NCI-H2171 (cell line): Measurements from ENCODE around the gene STARD10.

Experiments
- DNase-seq: peaks from one replicate; lab custom pipeline; 2025; lab: John Stamatoyannopoulos, UW

STARD10 gene

GRCh38 chr11:72780296-72781062, 13.4 kb downstream of the STARD10 start:
- DNase-seq = peak; percentile 90

GRCh38 chr11:72779495-72780128, 14.2 kb downstream of the STARD10 start:
- peak; percentile 60 for DNase-seq

GRCh38 chr11:72778535-72779494, 15.0 kb downstream of the STARD10 start:
- DNase-seq = no peak

GRCh38 chr11:72777755-72778278, 16.0 kb downstream of the STARD10 start:
- DNase-seq = no peak

DNA sequence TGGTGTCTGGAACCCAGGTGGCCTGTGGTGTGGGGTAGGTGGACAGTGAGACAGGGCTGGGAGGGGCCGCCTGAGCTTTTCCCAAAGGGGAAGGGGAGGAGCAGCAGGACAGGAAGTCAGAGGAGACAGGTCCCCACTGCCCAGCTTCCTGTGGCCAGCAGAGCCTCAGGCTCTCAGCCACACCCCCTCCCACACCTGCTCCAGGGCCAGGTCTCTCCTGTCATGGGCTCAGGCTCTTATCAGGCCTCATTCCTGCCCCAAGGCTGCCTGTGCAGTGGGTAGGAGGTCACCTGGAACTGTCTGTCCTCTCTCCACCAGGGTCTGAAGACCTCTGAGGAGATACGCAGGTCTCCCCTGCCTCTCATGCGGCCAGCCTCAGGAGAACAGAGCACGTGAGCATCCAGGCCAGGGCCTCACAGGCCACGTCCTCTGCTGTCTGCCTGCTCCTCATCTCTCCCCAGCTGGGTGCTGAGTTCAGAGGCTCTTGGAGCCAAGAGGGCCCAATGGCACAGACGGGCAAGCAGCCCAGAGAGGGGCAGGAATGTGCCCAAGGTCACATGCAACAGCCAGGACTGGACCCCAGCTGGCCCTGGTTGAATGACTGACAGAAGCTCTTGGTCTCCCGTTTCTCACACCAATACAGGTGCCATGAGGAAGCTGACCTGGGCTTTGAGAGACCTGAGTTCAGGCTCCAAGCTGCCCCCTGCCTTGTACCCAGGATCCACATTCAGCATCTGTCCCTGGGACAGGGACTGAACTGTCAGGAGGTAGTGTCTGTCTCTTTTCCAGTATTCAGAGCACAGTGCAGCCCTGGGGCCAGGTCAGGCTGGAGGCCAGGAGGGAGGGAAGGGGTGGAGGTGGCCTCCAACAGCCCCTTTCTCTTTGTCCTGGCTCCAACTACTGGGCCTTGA, 16.7 kb downstream of the STARD10 start:
- no peak for DNase-seq

DNA sequence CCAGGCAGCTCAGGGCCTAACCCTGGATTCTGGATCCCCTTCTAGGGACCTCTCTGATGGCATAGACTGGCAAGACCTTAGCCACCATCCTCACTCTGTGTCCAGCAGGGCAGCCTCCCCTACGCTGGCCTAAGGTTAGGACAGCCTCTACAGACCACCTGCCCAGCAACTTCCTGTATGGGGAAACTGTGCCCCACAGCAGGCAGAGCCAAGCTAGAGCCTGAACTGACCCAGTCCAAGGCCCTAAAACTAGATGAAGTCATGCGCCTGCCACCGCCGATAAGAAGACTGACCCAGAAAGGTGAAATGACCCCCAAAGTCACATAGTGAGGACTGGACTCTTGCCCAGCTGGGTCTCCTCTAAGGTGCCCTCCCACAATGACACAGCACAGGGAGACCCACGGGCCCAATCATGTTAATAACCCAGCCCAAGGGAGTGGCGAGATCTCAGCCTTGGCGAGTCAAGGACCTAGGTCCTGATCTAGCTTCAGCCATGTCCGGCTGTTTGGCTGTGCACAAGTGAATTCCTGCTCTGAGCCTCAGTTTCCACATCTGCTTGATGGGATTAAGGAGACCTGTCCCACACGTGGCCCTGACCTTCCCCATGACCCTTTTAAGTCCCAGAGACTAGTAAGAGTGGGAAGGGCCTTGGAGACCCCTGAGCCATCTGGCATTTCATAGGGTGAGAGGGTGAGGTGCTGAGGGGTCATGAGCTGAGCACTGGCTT, 17.6 kb downstream of the STARD10 start:
- DNase-seq = no peak

GRCh38 chr11:72775288-72776110, 18.3 kb downstream of the STARD10 start:
- DNase-seq = no peak

DNA sequence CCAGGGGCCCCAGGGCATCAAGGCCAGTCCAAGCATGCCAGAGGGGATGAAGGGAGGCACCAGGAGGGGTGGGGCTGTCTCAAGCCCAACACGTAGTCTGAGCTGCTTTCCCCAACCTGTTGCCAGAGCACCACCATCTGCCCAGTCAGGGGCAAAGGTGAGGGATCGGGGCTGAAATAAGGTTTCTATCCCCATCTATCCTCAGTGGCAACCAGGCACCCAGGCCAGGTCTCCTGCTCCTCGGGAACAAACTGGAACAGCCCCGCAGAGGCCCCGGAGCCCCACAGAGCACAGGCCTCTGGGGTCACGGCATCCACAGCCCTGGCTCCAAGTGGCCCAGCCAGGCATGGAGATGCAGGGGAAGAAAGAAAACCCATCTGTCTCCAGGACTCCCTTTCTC, 19.3 kb downstream of the STARD10 start:
- DNase-seq = no peak

DNA sequence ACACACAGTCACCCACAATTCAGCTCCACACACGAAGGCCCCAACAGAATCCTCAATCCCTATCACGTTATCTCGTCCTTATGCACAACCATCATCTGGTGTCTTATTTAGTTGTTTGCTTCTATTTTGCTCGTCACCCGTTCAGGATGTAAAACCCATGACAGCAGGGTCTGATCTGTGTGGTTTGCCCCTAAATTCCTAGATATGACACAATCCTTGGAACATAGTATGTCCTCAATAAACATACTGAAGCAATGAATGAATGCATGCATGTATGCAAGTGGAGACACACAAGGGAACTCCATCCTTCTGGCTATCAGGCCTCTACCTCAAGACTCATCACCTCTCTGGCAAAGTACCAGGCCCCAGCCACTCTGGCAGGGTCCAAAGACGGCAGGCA, 20.2 kb downstream of the STARD10 start:
- DNase-seq = no peak

GRCh38 chr11:72773291-72773690, 20.6 kb downstream of the STARD10 start:
- DNase-seq = no peak

GRCh38 chr11:72772059-72772458, 21.8 kb downstream of the STARD10 start:
- no peak for DNase-seq

GRCh38 chr11:72771507-72771906, 22.3 kb downstream of the STARD10 start:
- no peak for DNase-seq

DNA sequence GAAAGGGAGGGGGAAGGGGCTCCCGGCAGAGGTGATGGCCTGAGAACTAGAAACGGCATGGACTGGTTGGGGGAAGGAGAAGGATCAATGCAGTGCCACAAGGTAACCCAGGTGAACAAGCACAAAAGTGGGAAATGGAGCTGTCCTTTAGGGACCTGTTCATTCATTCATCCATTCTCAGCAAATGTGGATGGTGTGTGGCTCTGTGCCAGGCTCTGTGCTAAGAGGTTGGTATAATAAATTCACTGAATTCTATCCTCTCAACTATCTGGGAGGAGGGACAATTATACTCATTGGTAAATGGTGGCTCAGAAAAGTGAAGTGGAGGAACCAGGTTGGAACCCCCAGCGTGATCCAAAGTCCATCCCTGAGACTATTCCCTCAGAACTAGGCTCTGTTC, 23.0 kb downstream of the STARD10 start:
- no peak for DNase-seq

- DNase-seq = no peak
Observed at GRCh38 chr11:72769680-72770079, 24.2 kb downstream of the STARD10 start.

- DNase-seq = no peak
Observed at GRCh38 chr11:72768581-72768980, 25.3 kb downstream of the STARD10 start.

DNA sequence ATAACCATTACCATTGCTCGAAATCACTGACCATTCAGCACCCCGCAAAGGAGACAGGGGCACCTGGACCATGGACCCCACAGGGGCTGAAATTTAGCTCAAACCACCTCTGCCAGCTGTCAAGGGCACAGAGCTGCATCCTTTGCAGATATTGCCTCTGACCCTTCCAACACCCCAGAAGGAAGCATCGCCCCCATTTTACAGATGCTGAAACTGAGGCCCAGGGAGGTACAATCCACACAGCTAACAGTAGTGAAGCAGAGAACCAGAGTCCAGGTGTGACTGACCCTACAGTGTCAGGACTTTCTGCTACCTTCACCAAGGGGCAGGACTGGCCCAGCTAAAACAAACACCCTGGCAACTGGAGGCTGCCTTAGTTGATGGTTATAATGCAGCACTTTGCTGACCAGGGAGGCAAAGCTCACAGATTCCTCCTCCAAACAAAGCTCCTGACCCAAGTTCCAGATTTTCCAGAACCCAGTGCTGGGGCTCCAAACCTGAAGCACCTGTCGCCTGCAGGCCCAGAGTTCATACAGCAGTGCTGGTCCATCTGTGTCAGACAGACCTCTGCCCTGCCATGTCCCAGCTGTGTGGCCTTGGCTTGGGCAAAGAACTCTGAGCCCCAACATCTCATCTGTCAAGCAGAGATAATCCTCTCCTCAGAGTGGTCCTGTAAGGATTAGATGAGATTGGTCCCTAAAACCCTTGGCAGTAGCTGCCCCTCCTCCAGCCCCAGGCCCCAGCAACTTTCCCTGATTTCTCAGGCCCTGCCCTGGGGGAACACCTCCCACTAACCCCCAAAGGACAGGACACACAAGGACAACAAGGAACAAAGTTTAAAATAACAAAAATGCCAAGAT, 26.4 kb downstream of the STARD10 start:
- DNase-seq = no peak

DNA sequence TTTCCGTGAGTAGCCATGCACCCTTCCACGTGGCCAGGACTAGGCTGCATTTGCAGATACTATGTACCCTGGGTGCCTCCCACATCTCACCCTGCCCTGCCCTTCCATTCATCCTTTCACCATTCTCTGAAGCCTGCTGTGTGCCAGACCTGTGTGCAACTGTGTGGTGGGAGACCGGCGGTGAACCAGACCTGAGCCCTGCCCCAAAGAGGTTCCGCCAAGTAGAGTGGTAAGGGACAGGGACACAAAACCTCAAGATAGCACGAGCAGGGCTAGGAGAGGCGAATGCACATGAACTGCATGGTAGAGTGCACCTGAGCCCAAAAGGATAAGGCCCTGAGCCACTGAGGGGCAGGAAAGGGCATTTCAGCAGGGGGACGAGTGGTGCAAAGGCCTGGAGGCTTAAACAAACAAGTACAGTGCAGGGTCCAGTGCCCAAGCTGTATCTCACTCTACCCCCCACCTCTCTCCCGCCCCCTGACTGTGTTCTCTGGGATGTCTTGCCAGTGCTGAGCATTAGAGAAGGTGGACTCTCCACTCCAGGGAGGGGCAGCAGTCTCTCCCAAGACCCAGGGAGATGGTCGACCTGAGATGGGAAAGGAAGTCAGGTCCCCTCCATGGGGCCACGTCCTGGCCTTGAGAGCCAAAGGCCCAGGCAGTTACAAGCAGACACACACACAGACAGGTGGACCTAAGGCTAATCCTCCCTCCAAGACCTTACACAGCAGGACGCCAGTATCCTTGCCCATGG, 27.5 kb downstream of the STARD10 start:
- no peak for DNase-seq

DNA sequence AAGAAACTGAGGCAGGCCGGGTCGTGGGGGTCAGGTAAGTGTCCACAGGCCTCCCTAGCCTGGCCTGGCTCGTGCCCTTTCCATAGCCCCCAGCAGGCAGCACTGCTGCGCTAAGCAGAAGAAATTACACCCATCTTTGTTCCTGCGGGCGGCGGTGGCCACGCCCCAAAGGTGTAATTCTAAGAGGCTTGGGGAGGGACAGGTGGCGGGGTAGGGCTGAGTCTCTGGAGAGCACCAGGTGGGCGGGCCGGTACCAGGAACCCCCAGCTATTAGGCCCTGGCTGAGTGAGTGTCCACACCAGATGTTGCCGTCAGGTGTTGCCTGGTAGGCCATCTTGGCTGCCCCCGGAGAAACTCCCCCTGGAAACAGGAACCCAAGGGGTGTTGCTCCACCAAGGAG, 29.3 kb downstream of the STARD10 start:
- DNase-seq = peak; percentile 96
